ENCODE data around the gene TBCEL.

The TBCEL gene

GRCh38 chr11:121138259-121138658 lies 114.4 kb downstream of the TBCEL start:
- no peak for DNase-seq (ENCODE audit: low spot score)

DNA sequence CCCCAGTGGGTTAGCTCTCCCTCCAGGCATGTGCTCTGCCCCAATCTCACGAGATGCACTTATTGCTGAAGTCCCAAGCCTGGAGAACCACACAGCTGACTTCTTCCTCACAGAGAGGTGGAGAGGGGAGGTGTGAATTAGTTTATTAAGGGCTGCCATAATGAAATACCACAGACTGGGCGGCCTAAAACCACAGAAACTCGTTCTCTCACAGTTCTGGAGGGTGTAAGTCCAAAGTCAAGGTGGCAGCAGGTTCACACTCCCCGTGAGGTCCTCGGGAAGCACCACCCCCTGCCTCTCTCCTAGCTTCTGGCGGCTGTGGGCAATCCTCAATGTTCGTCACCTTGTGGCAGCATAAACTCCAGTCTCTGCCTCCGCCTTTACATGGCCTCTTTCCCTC lies 116.5 kb downstream of the TBCEL start:
- no peak for DNase-seq (ENCODE audit: low spot score)

Data from CD4-positive, alpha-beta T cell treated with Interleukin-2 at 100 ng/mL for 4 hours (primary cell).